Activated T-cell treated with anti-CD3 and anti-CD28 coated beads, Interleukin-2, amount 50 U/mL, for 1 hour (primary cell): ENCODE measurements around the gene ATP13A5.

Experiments used
- DNase-seq: peaks from one replicate; pipeline ENCODE4 v3.0.0-alpha.2; 2020

ATP13A5 gene

GRCh38 chr3:193378706-193379105, at the start of gene ATP13A5:
Gene ATP13A5 (minus strand): TSS chr3:193378753. CDS start chr3:193378725, 28 bp downstream.
- no peak for DNase-seq

GRCh38 chr3:193418576-193419373, 40.2 kb upstream of the ATP13A5 start:
- DNase-seq: no peak

GRCh38 chr3:193416629-193417028, 38.1 kb upstream of the ATP13A5 start:
- no peak for DNase-seq

GRCh38 chr3:193407688-193408087, 29.1 kb upstream of the ATP13A5 start:
- DNase-seq: no peak

- no peak for DNase-seq
Observed at GRCh38 chr3:193407112-193407511, 28.6 kb upstream of the ATP13A5 start.

- DNase-seq: no peak
Observed at GRCh38 chr3:193403307-193403706, 24.8 kb upstream of the ATP13A5 start.

GRCh38 chr3:193400304-193400703, 21.8 kb upstream of the ATP13A5 start:
- DNase-seq: no peak

- DNase-seq: no peak
Observed at GRCh38 chr3:193396451-193397244, 18.1 kb upstream of the ATP13A5 start.

GRCh38 chr3:193391902-193392301, 13.3 kb upstream of the ATP13A5 start:
- no peak for DNase-seq

GRCh38 chr3:193389335-193389734, 10.8 kb upstream of the ATP13A5 start:
- DNase-seq: no peak

- DNase-seq: no peak
Observed at GRCh38 chr3:193388361-193388760, 9.8 kb upstream of the ATP13A5 start.

GRCh38 chr3:193387596-193387995, 9.0 kb upstream of the ATP13A5 start:
- DNase-seq: no peak

GRCh38 chr3:193377591-193377990, 962 bp downstream of the ATP13A5 start:
- no peak for DNase-seq

GRCh38 chr3:193375614-193376013, 2.9 kb downstream of the ATP13A5 start:
- DNase-seq: no peak

GRCh38 chr3:193372783-193373182, 5.8 kb downstream of the ATP13A5 start:
- no peak for DNase-seq

- no peak for DNase-seq
Observed at GRCh38 chr3:193367868-193368267, 10.7 kb downstream of the ATP13A5 start.

- DNase-seq: no peak
Observed at GRCh38 chr3:193357291-193357690, 21.3 kb downstream of the ATP13A5 start.

- no peak for DNase-seq
Observed at GRCh38 chr3:193354423-193354822, 24.1 kb downstream of the ATP13A5 start.

- no peak for DNase-seq
Observed at GRCh38 chr3:193350744-193351143, 27.8 kb downstream of the ATP13A5 start.

- no peak for DNase-seq
Observed at GRCh38 chr3:193348686-193349085, 29.9 kb downstream of the ATP13A5 start.

GRCh38 chr3:193347521-193348501, 30.7 kb downstream of the ATP13A5 start:
- no peak for DNase-seq

GRCh38 chr3:193346259-193346658, 32.3 kb downstream of the ATP13A5 start:
- no peak for DNase-seq

- no peak for DNase-seq
Observed at GRCh38 chr3:193345431-193345830, 33.1 kb downstream of the ATP13A5 start.
